Heart right ventricle (tissue), 16 donors: ENCODE data around the gene INPP5D. TPM values are rescaled to one million over a fixed set of nuclear protein-coding genes. Genes with fewer than 3 reads are reported as not detected.
A peak's percentile ranks its signal among the peaks of the same experiment; 100 is the strongest.
"Not testable (repeated sequence)": the region's sequence is repeated elsewhere in the genome, so short reads cannot be mapped to it uniquely, and the experiment has no call there.

Source experiments
- ATAC-seq, 8 donors: fragments of 200-7000 bp; cut with Tn5 transposase; one replicate each; pipeline ENCODE4 v1.9.1; 2020; ENCODE audit warnings: mild to moderate bottlenecking in 8 of 8, moderate library complexity in 8 of 8, moderate number of reproducible peaks in 1 of 8
- DNase-seq, 2 donors: peaks; one replicate each; pipeline ENCODE4 v3.0.0-alpha.2; 2020
- H3K27ac ChIP-seq, 10 donors: fragments of 200-600 bp; sonication (generic) in 2 of 10; one replicate each; pipeline versions ENCODE4 v1.5.0 to v1.8.0; 2020 to 2022; ENCODE audit warnings: mild to moderate bottlenecking in 3 of 10
- H3K27me3 ChIP-seq, 7 donors: fragments of 200-600 bp; one replicate each; pipeline ENCODE4 v1.8.0; 2021 to 2022; ENCODE audit warnings: mild to moderate bottlenecking in 2 of 7
- H3K36me3 ChIP-seq, 9 donors: fragments of 200-600 bp; sonication (generic) in 1 of 9; one replicate each; pipeline versions ENCODE4 v1.5.0 to v1.8.0; 2020 to 2022; ENCODE audit warnings: mild to moderate bottlenecking in 2 of 9
- H3K4me1 ChIP-seq, 9 donors: fragments of 200-600 bp; sonication (generic) in 1 of 9; one replicate each; pipeline versions ENCODE4 v1.5.0 to v1.8.0; 2020 to 2022; ENCODE audit warnings: mild to moderate bottlenecking in 4 of 9
- H3K4me3 ChIP-seq, 10 donors: fragments of 200-600 bp; sonication (generic) in 2 of 10; one replicate each; pipeline versions ENCODE4 v1.5.0 to v1.8.0; 2020 to 2022; ENCODE audit warnings: mild to moderate bottlenecking in 7 of 10, moderate library complexity in 2 of 10
- H3K9me3 ChIP-seq, 11 donors: fragments of 200-600 bp in 10 of 11; sonication (generic) in 2 of 11; one replicate each; pipeline versions ENCODE4 v1.5.0 to v1.8.0; 2013 to 2022; ENCODE audit warnings: mild to moderate bottlenecking in 2 of 11, control low read depth in 1 of 11, moderate library complexity in 1 of 11
- WGBS, 2 donors: extraction: QIAGEN DNeasy Blood & Tissue Kit; methylation state at CpG; one replicate each; pipeline ENCODE4 v1.1.7; 2013; ENCODE audit warnings: inconsistent platforms in 1 of 2; 5-methylcytosine and 5-hydroxymethylcytosine counted together
- intact Hi-C, 10 donors: fragments of 100-400 bp; cut with DNase I; formaldehyde crosslinking; loops; one replicate each; pipeline versions ENCODE4 v1.11.1 to v1.14.2; 2022
- polyA plus RNA-seq, 2 donors: library from polyadenylated mRNA; stranded (reverse); fragments of 200-250 nt; gene quantifications; one replicate each; pipeline ENCODE4 v1.2.3, GENCODE V29; 2013
- total RNA-seq, 10 donors: library from RNA; stranded (reverse); fragmentation: NEBNext Ultra II Directional in 3 of 10; extraction: Animal tissue kit (Norgen Biotek cat#: 25700) in 3 of 10; gene quantifications; one replicate each; pipeline versions ENCODE4 v1.2.1 to v1.2.4, GENCODE V29; 2021 to 2023
- TF ChIP-seq, protein P1 (sequence below), 9 donors: fragments of 200-600 bp; sonication (generic) in 2 of 9; IDR thresholded peaks; one replicate each; pipeline versions ENCODE4 v1.5.0 to v1.8.0; 2021 to 2022; ENCODE audit warnings: antibody characterized with exemption in 9 of 9, mild to moderate bottlenecking in 5 of 9, moderate library complexity in 1 of 9
- donor health status: Arrhythmogenic right ventricular cardiomyopathy.
- donor health status: ischemic (EF 13 %, LVEDD 7.1; RV severe dilation, severe dysfunction).
- donor health status: healthy with polysubstance abuse.
- donor health status: DM: no; HTN: yes; CAD: no.
- donor health status: DM: no; HTN: no; CAD: no.
- donor health status: ischemic (EF 25% LVEDD 6.9; RV normal size, moderate dysfunction).
- donor health status: ischemic (EF 25% LVEDD 5.7; RV mildly dilated, moderate dysfunction).
- donor health status: healthy.
- donor health status: DM: yes; HTN: yes; CAD: no.
- donor health status: Ischemic cardiomyopathy.
- donor health status: ischemic (EF 35%, LVEDD 5.7; RV mildly dilated, moderate dysfunction).
- donor health status: nonischemic (EF 11% LVEDD 7.7; RV severe dilation, severe dysfunction).
- donor health status: DM: yes; HTN: yes; CAD: no.
- donor health status: PGD.
- donor health status: ischemic (EF 29% LVEDD 5.4; RV normal size, mild dysfunction).
- donor health status: nonischemic (EF 23%, LVEDD 6.1; RV moderate dilation, normal function).

The INPP5D gene
- total and polyA plus RNA-seq, 12 donors = 2.9 to 17.2 (median 5.7) TPM

DNA sequence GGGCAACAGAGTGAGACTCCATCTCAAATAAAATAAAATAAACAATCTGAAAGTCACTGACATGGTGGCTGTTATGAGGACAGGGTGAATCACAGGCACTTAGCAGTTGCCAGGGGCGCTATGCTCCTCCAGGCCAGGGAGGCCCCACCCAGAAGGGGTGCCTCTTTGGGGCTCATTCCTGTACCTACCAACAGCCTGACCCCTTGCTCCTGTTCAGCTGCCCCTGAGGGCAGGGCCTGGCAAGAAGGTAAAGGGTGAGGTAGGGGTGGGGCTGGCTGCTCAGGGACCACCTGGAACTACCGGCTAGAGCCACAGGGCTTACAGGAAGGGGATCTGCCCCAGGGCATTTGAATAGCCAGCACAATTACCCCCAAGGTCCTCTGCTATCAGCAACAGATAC lies 60.3 kb downstream of the INPP5D start:
- intact Hi-C loops = no loop called here
- WGBS, 2 donors = 84 to 94% methylated on average over 2 of the region's 2 CpGs
- no peak for ATAC-seq
- DNase-seq = no peak
- Histone ChIP-seq H3K27me3 (peaks cover 0 to 10% (median 0%) of the 10 kb centered on the region in 7 donors), H3K9me3 (no peaks in the 10 kb centered on the region), H3K36me3 (peaks cover 0 to 54% (median 0%) of the 10 kb centered on the region in 9 donors), H3K4me1 (peaks cover 0 to 23% (median 0%) of the 10 kb centered on the region in 9 donors), H3K4me3 (no peak overlapping the region), H3K27ac (no peak overlapping the region)
- TF ChIP-seq, protein P1, sequence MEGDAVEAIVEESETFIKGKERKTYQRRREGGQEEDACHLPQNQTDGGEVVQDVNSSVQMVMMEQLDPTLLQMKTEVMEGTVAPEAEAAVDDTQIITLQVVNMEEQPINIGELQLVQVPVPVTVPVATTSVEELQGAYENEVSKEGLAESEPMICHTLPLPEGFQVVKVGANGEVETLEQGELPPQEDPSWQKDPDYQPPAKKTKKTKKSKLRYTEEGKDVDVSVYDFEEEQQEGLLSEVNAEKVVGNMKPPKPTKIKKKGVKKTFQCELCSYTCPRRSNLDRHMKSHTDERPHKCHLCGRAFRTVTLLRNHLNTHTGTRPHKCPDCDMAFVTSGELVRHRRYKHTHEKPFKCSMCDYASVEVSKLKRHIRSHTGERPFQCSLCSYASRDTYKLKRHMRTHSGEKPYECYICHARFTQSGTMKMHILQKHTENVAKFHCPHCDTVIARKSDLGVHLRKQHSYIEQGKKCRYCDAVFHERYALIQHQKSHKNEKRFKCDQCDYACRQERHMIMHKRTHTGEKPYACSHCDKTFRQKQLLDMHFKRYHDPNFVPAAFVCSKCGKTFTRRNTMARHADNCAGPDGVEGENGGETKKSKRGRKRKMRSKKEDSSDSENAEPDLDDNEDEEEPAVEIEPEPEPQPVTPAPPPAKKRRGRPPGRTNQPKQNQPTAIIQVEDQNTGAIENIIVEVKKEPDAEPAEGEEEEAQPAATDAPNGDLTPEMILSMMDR (IDR thresholded peaks at IDR 0.05) = no peak

DNA sequence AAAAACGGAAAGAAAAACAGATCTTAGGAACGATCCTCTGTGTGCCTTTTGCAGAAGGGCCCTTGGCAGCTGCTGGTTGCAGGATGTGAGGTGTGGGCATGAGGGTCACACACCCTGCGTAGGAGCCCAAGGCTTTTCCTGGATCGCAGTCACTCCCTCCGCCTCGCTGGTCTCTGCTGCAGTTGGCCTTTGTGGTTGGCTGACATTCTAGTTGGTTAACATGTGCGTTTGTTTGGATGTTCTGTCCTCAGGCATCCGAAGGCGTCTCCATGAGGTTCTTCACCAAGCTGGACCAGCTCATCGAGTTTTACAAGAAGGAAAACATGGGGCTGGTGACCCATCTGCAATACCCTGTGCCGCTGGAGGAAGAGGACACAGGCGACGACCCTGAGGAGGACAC lies 61.7 kb downstream of the INPP5D start:
- no peak overlapping the region for H3K27ac ChIP-seq
- intact Hi-C loops = no loop called here
- H3K4me3 ChIP-seq = no peak overlapping the region
- 82 to 88% methylated on average over 13 of the region's 13 CpGs for WGBS, 2 donors
- no peak for ATAC-seq
- peaks cover 0 to 9% (median 0%) of the 10 kb centered on the region in 9 donors for H3K4me1 ChIP-seq
- TF ChIP-seq, protein P1 (IDR thresholded peaks at IDR 0.05) = no peak
- H3K9me3 ChIP-seq = no peaks in the 10 kb centered on the region
- H3K36me3 ChIP-seq = peaks cover 0 to 68% (median 0%) of the 10 kb centered on the region in 9 donors
- DNase-seq = no peak
- peaks cover 0 to 9% (median 0%) of the 10 kb centered on the region in 7 donors for H3K27me3 ChIP-seq

DNA sequence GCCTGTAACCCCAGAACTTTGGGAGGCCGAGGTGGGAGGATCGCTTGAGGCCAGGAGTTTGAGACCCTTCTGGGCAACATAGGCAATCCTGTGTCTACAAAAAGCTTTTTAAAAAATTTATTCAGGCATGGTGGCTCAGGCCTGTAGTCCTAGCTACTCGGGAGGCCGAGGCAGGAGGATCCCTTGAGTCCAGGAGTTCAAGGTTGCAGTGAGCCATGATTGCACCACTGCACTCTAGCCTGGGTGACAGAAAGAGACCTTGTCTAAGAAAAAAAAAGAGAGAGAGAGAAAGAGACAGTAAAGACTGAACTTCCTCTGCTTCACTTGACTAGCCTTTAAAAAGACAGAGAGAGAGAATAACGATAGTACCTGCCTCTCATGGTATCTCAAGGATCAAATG lies 62.4 kb downstream of the INPP5D start:
- WGBS, 2 donors = 92 to 95% methylated on average over 5 of the region's 5 CpGs
- Histone ChIP-seq H3K4me3 (no peak overlapping the region), H3K4me1 (peaks cover 0 to 7% (median 0%) of the 10 kb centered on the region in 9 donors), H3K36me3 (peaks cover 0 to 74% (median 0%) of the 10 kb centered on the region in 9 donors), H3K27me3 (peaks cover 0 to 10% (median 0%) of the 10 kb centered on the region in 7 donors), H3K27ac (no peak overlapping the region), H3K9me3 (no peaks in the 10 kb centered on the region)
- DNase-seq (no peak), ATAC-seq (no peak)
- TF ChIP-seq, protein P1 (IDR thresholded peaks at IDR 0.05) = no peak
- intact Hi-C loops = no loop called here

DNA sequence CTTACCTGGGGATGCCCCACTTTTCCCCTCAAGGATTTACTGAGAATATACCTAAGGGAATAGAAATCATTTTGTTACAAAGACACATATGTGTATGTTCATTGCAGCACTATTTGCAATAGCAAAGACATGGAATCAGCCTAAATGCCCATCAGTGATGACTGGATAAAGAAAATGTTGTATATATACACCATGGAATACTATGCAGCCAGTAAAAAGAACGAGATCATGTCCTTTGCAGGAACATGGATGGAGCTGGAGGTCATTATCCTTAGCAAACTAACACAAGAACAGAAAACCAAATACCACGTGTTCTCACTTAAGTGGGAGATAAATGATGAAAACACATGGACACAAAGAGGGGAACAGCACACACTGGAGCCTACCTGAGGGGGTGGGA lies 63.4 kb downstream of the INPP5D start:
- intact Hi-C loops, H3K9me3 ChIP-seq, H3K4me3 ChIP-seq, H3K4me1 ChIP-seq, ATAC-seq, DNase-seq, H3K27ac ChIP-seq: not testable (repeated sequence)
- WGBS, 2 donors = 65 to 86% methylated on average over 2 of the region's 2 CpGs
- Histone ChIP-seq H3K36me3 (peaks cover 0 to 74% (median 0%) of the 10 kb centered on the region in 9 donors), H3K27me3 (peaks cover 0 to 16% (median 0%) of the 10 kb centered on the region in 7 donors)

DNA sequence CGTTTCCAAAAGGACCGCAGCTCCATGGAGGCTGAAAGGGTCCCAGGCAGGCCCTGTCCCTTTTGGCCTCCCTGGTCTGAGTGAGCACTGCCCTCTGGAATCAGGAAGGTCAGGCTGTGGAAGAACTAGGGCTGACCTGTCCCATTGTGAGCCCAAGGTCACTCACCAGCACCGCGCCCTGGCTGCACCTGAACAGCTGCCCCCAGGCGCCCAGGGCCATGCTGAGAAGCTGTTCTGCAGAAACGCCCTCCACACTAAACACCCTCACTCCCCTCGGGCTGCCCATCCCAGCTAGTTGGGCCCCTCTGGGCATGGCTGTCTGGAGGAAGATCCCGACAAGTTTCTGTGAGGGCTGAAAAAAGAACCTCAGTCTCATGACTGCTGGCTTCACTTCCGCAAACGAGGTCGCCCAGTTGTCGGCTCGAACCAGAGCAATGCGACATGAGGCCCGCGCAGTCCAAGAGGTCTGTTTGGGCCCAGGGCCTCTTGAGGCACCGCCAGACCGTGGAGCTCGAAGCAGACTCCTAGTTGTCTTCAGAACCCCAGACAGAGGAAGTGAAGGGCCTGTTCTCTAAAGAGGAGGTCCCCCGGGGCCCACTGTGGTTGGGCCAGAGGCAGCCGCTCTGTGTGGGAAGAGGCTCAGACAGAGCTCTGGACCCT lies 64.4 kb downstream of the INPP5D start:
- WGBS, 2 donors = 82 to 85% methylated on average over 21 of the region's 21 CpGs

More for the DNA sequence above, 64.4 kb downstream of the INPP5D start:
- Histone ChIP-seq H3K27me3 (peaks cover 0 to 17% (median 0%) of the 10 kb centered on the region in 7 donors), H3K36me3 (peaks cover 0 to 80% (median 0%) of the 10 kb centered on the region in 9 donors), H3K9me3 (no peaks in the 10 kb centered on the region), H3K4me1 (no peaks in the 10 kb centered on the region), H3K4me3 (no peak overlapping the region), H3K27ac (peak overlapping the region in 1 of 10 donors; percentile 36)
- DNase-seq = no peak
- TF ChIP-seq, protein P1 (IDR thresholded peaks at IDR 0.05) = no peak
- peak in 2 of 8 donors; percentile 27 to 30 for ATAC-seq
- intact Hi-C loops = no loop called here
